Measurements from ENCODE around the gene WNT8A.

GRCh38 chr5:138051441-138052296, 32.2 kb upstream of the WNT8A start:
- TF ChIP-seq, protein P1, sequence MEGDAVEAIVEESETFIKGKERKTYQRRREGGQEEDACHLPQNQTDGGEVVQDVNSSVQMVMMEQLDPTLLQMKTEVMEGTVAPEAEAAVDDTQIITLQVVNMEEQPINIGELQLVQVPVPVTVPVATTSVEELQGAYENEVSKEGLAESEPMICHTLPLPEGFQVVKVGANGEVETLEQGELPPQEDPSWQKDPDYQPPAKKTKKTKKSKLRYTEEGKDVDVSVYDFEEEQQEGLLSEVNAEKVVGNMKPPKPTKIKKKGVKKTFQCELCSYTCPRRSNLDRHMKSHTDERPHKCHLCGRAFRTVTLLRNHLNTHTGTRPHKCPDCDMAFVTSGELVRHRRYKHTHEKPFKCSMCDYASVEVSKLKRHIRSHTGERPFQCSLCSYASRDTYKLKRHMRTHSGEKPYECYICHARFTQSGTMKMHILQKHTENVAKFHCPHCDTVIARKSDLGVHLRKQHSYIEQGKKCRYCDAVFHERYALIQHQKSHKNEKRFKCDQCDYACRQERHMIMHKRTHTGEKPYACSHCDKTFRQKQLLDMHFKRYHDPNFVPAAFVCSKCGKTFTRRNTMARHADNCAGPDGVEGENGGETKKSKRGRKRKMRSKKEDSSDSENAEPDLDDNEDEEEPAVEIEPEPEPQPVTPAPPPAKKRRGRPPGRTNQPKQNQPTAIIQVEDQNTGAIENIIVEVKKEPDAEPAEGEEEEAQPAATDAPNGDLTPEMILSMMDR (IDR thresholded peaks at IDR 0.05) = no peak
- TF ChIP-seq EZH2 (IDR thresholded peaks at IDR 0.05; ENCODE audit: borderline replicate concordance, insufficient read depth, low read depth, low read length, poor library complexity, severe bottlenecking) = no peak
